Stimulated activated CD4-positive, alpha-beta T cell treated with anti-CD3 and anti-CD28 coated beads, Interleukin-1b, Interleukin-23, amount 100 ng/mL, for 4 hours (primary cell): ENCODE measurements around the gene TCEANC.
"Not testable (repeated sequence)": the region's sequence is repeated elsewhere in the genome, so short reads cannot be mapped to it uniquely, and the experiment has no call there.

ENCODE experiments used
- DNase-seq, 2 donors: peaks; one replicate each; pipeline ENCODE4 v3.0.0-alpha.2; 2020; ENCODE audit warnings: low read depth in 2 of 2

TCEANC gene, protein sequence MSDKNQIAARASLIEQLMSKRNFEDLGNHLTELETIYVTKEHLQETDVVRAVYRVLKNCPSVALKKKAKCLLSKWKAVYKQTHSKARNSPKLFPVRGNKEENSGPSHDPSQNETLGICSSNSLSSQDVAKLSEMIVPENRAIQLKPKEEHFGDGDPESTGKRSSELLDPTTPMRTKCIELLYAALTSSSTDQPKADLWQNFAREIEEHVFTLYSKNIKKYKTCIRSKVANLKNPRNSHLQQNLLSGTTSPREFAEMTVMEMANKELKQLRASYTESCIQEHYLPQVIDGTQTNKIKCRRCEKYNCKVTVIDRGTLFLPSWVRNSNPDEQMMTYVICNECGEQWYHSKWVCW

DNA sequence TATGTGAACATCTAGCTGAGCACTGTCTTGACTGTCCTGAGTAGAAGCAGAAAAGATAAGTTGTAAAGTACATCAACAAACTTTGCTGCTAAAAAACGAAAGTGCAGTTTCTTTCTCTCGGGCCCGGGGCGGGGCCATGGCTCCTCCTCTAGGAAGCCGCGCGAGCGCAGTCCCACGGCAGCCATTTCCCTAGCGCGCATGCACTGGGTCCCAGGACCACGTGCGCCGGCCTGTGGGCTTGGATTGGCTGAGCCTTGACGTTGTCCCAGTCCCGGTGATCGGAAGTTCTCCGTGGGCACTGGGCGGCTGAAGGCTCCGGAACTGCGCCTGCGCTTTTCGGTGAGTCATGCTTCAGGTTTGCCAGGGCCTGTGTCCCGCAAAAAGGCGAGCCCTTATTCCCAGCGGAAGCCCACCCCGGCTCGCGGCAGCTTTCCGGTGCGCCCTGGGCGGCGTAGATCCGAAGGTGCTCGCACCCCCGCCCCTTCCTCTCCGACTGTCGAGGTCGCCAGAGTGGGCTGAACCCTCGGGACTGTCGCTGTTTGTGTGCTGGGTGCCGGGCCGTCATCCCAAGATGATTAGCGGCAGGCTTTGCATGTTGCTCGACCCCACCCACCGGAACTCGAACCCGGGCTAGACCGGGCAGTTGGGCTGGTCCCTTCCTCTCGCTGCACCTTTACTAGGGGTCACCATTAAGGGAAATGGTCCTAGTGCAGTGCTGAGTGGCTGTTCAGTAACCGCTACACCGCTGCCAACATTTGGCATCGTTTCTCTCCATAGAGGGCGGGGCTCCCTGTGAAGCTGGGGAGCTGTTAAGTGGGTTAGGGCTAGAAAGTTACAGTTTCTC is at the start of gene TCEANC:
Gene TCEANC (plus strand): TSS at position 292 of the 844 bp plus-strand sequence. CDS start 9,368 bp downstream, outside the sequence.
- peak; percentile 81 to 95 for DNase-seq

DNA sequence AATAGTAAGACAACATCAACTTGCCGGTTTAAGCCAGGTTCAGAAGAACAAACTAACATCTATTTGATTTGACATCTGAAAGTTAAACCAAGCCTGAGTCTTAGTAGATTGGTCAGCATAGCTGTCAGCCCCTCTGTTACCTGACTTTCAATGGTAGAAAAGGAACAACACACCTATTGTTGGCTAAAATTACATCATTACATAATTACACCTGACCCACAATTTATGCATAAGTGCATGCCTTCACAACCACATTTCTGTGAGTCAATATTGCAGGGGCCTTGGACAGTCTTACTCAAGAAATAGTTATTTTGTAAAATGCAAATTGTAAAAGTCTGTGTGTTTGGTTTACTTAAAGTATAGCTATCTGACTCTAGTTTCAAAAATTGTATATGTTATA is 47.3 kb upstream of the TCEANC start:
- no peak for DNase-seq

DNA sequence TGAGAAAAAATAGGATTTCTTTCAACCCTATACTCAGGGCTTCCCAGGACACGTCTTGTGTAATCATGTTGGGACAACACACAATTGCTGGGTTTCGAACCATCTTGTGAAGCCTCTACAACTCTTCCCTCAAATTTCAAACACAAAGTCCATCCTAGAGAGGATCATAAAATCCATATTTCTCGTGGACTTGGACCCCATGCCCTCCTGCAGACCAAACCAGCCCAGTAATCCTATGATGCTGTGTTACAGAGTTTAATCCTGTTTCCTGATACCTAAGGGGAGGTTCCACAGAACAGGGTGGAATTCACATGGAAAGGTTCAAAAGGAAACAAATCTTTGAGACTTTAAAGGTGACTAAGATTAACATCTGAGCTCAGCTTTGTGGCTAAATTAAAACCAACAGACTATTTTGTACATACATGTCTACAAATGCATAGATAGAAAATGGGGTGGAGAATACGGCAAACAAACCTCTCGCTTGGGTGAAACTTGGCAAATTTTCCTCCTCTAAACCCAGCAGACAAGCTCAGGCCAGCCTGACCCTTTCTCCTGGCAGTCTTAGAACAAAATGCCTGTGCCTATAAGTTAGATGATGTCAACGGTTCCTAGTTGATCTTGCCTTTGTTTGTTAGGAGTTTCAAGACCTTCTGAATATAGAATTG is 45.5 kb upstream of the TCEANC start:
- DNase-seq = no peak

DNA sequence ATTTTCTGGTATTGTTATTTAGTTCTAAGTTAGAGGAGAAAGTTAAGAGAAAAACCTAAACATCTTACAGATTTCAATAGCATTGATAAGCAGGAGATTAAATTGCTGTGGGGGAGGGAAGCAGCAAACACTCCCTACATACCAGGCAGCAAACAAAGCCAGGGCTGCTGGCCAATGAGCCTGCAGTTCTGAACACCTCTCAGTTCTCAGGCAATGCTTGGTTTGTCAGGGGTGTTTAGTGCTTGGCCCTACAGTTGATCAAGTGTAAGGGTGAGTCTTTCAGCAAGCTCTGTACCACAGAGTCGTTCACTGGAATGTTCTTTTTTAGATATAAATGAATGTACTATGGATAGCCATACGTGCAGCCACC is 45.0 kb upstream of the TCEANC start:
- DNase-seq = no peak

DNA sequence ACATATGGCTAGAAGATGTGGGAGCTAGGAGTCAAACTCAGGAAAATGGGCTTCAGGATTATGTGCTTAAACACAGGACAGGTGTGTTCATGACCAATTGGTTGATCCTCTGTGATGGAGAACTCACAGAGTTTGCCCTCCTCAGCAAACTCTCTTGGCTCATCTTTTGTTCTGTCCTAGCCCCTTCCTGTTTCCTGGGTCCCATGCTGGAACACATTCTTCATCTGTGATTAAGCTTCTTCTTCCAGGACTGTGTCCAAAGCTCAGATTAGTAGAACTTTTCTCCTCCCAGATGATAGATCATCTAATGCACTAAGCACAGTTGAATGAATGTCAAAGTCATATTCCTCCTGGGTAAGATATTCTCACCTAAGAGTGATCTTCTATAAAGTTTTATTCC is 38.8 kb upstream of the TCEANC start:
- no peak for DNase-seq

DNA sequence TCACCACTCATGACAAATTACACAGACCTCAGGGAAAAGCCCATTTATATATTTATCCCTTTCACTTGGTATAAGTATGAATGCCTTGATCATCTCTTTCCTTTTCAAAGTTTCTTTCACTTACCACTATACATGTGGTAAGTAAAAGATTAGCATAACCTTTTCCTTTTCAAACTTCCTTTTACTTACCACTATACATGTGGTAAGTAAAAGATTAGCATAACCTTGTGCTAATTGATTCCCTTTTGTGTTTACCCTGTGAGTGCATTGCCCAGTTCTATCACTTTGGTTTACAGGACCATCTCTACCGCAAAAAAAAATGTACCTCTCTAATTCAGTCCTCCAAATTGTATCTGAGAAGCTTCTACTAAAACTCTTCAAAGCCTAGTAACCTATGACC is 32.7 kb upstream of the TCEANC start:
- no peak for DNase-seq

DNA sequence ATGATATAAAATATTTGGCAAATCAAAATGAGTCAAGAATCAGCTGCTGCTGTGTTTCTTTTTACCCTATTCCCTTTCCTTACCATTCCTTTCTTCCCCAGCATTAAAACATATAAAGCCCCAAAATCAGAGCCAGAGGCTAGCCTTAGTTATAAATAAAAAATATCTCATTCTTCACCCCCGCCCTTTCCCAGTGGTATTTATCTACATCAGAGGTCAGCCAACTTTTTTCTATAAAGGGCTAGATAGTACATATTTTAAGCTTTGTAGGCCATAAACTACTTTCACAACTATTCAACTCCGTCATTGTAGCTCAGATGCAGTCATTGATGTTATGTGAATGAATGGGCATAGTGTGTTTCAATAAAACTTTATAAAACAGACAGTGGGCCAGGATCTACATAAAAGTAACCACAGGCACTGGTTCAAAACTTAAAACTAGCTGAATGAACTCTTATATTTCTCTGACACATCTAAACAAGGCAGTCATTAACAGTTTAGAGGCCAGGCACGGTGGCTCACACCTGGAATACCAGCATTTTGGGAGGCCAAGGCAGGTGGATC is 30.5 kb upstream of the TCEANC start:
- DNase-seq = no peak

DNA sequence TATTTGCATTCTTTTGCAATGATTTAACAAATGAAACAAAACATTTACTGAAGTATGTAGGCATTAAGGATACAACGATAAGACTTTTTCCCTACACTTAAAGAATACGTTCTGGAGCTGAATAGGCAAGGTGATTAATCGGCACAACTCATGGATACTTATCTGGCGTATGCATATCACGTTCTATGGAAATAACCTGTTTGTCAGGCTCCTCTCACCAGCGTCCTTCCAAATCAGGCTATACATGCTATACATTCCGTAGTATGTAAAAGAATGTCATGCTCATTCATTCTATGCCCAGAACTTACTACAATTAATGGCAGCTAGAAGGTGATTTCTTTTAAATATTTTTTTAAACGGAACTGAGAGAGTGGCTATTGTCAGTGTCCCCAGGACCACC is 25.6 kb upstream of the TCEANC start:
- DNase-seq = no peak

DNA sequence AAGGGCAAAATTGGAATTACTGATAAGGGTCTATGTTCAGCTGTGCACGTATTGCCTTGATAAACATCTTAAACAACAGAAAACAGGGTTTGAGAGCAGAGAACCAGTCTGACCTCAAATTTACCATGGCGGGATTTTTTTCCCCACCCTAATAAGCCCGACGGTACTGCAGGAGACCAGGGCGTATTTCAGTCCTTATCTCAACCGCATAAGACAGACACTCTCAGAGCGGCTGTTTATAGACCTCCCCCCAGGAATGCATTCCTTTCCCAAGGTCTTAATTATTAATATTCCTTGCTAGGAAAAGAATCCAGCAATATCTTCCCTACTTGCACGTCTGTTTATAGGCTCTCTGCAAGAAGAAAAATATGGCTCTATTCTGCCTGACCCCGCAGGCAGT is 15.7 kb upstream of the TCEANC start:
- DNase-seq = not testable (repeated sequence)

DNA sequence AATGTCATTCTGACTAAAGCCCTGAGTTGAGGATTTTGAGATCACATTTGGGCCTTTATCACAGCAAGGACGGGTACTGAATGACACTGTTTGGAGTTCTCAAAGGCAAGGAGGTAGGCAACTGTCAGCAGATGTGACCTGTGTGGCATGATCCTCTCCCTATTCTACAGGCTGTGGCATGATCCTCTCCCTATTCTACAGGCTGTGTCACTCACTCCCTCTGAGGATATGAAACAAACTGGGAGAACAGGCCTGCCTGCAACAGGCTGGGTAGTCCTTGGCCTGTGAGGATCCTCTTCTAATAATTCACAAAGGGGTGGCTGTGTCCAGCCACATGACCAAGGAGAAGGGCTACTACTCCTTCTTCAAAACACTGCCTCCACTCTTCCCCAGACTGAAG is 14.9 kb upstream of the TCEANC start:
- DNase-seq = no peak

DNA sequence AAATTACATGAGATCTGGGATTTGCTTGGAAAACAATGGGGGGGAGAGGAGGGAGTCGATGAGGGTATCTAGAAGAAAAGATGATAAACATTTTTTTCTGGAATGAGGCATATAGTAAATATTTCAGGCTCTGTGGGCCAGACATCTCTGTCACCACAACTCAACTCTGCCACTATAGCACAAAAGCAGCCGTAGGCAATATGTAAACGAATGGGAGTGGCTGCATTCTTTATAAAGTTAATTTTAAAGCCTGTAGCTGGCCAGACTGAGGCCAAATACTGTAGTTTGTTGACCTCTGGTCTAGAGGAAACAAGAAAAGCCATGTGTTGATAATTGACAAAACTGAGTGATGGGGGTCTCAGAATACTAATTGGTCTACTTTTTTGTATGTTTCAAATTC is 14.1 kb upstream of the TCEANC start:
- no peak for DNase-seq

DNA sequence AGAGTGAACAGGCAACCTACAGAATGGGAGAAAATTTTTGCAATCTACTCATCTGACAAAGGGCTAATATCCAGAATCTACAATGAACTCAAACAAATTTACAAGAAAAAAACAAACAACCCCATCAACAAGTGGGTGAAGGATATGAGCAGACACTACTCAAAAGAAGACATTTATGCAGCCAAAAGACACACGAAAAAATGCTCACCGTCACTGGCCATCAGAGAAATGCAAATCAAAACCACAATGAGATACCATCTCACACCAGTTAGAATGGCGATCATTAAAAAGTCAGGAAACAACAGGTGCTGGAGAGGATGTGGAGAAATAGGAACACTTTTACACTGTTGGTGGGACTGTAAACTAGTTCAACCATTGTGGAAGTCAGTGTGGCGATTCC is 11.3 kb upstream of the TCEANC start:
- DNase-seq = not testable (repeated sequence)

DNA sequence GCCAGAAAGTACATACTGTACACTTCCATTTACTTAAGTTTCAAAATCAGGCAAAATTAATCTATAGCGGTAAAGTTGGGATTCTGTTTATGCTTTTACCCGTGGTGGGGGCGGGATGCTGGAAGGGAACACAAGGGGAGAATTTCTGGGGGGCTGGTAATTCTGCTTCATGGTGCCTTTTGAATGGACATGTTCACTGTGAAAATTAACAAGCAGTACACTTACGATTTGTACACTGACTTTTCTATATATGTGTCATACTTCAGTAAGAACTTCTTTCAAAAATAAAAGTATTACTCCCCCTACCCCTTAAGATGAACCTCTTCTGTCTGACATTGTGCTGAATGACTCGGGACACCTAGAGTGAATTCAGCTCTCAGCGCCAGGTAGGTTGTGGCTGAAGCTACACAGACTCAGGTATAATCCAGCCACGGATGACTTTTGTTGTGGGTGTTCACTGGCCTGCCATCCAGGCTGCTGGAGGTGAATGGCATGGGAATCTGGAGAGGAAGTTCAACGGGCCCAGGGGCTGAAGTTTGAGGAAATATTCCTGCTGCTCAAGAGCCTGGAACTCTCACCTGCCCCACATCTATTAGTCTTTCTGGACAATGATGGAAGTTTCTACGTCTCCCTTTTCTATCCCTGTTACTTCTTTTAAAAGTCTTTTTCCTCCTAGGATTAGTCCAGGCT is 7.3 kb upstream of the TCEANC start:
- no peak for DNase-seq

DNA sequence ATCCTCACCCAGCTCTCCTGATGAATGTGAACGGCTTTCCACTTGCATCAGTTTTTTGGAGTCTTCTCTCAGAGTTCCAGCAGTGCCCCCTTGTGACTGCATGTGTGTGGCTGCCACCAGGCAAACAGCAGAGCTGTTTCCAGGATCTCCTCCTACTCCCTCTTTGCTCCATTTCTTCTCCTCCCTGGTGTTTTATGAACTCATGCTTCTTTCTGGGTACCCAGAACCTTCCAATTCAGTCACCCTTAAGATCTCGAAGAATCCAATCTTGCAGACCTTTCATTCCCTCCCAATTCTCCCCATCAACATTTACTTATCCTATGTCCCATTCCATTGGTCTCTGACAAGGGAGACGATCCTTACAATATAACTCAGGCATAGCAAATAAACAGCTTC is 6.8 kb upstream of the TCEANC start:
- DNase-seq = peak in 1 of 2 donors; percentile 18

DNA sequence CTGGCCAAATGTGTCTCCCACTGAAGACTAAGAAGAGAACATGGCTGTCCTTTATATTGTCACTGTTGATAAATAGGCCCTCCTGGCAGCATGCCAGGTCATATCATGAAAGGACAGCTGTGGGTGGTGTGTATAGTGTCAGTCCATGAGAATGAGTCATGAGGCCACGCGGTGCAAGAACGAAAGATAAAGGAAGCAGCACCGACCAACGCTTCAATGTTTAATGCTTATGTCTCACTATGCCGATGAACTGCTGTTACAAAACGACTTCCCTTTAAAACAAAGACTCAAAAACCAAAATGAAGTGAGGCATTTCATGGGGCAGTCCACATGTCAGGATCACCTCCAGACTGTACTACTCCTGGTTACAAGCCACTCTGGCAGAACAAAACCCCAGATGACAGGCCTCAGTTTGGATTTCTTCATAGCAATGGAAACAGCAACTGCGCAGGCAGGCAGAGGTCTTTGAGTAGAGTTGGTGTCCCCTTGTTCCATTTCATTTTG is 5.2 kb upstream of the TCEANC start:
- peak; percentile 31 to 37 for DNase-seq

DNA sequence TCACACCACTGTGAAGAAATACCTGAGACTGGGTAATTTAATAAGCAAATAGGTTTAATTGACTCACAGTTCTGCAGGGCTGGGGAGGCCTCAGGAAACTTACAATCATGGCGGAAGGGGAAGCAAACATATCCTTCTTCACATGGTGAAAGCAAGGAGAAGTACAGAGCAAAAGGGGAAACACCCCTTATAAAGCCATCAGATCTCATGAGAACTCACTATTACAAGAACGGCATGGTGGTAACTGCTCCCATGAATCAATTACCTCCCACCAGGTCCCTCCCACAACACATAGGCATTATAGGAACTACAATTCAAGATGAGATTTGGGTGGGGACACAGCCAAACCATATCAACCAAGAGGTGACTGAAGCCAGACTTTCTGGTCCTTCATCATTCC is 4.6 kb upstream of the TCEANC start:
- not testable (repeated sequence) for DNase-seq

DNA sequence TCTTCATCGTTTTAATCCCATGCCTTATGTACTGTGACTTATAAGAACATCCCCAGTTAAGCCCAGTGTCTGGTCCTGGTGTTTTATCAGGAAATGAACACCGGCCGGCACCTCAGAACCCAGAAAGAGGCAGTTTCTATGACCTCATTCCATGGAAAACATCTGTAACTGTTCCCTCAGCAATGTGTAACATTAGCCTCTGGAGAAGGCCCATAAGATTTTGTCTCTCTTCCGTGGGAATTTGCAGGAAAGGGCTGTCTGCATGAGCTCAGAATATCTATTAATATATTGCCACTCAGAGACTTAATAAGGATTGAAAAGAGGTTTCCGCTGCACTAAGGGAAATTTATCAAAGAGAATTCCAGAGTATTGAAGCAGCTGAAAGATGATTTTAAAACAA is 3.1 kb upstream of the TCEANC start:
- no peak for DNase-seq

DNA sequence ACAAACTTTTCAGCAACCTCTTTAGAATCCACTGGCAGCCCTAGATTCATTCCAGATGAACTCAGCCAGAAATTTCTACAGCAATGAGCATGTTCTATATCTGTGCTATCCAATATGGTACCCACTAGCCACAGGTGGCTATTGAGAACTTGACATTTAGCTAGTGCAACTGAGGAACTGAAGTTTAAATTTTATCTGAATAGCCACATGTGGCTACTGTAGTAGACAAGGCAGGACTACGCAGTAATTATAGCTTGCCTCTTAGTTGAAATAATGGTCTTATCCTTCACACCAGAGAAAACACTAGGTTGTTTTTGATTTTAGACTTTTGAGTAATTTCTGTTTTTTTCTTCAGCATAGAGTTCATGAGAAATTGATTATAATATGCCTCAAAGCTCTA is 2.6 kb upstream of the TCEANC start:
- DNase-seq = no peak

DNA sequence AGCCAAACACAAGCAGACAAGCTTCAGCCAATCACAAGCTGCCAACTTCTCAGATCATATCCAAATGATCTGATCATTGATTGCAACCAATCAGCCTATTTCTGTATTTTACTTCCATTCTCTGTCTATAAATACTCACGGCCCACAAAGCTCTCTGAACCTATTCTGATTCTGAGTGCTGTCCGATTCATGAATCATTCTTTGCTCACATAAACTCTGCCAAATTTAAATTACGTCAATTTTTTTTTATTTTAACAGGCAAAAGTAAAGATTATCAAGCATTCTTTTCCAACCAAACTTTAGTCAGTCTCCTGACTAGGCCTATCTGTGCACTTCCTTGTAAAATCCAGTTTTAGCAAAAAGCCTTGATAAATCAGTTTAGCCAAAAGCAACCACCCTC is 1.8 kb upstream of the TCEANC start:
- no peak for DNase-seq

DNA sequence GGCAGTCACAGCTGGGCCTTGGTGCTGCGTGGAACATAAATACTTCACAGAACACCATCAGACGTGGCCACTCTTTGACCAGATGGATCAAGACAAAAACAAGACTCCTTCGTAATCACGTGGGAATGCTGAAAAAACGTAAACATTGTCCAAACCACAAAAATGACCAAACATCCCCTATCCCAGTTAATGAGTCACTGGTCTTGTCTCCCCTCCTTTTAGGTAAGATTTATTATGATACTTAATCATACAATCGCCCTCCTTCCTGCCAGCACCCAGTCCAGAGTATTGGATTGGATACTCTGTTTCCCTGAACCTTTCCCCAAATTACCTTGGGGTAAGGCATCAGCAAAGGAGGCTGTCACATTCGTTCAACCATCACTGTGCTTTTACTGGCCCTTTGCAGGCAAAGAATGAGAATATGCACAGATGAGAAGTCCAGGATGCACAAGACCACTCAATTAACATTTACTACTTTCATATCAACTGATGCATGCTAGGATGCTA is 601 bp upstream of the TCEANC start:
- DNase-seq = no peak

DNA sequence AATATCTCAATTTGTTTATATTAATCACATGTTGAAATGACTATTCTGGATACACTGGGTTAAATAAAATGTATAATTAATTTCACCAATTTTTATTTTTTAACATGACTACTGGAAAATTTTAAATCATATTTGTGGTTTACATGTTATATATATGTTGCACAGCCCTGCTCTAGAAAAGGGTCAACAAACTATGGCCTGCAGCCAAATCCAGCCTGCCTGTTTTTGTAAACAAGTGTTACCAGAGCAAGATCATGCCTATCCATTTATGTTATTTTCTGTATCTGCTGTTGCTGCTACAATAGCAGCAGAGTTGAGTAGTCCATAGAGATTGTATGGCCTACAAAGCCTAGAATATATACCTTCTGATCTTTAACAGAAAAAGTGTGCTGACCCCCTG is 1.2 kb downstream of the TCEANC start:
- no peak for DNase-seq
